ENCODE data around the gene CFAP52.
"Not testable (repeated sequence)": the region's sequence is repeated elsewhere in the genome, so short reads cannot be mapped to it uniquely, and the experiment has no call there.

The CFAP52 gene

DNA sequence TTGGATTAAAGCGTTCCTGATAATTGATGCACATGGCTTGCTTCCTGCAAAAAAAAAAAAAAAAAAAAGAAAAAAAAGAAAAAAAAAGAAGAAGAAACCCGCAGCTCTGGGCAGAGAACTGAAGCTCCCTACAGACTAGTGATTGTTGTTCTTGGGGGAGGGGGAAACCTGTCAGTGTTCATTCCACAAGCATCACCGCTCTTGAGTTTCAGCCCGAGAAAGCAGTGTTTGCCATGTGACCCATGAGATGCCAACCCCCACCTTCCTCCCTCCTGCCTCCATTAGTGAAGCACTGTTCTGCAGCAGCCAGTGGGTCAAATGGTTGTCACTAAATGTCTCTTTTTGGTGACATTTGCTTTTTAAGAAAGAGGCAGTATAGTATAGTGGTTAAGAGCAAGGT lies 70.6 kb downstream of the CFAP52 start:
- DNase-seq = no peak

DNA sequence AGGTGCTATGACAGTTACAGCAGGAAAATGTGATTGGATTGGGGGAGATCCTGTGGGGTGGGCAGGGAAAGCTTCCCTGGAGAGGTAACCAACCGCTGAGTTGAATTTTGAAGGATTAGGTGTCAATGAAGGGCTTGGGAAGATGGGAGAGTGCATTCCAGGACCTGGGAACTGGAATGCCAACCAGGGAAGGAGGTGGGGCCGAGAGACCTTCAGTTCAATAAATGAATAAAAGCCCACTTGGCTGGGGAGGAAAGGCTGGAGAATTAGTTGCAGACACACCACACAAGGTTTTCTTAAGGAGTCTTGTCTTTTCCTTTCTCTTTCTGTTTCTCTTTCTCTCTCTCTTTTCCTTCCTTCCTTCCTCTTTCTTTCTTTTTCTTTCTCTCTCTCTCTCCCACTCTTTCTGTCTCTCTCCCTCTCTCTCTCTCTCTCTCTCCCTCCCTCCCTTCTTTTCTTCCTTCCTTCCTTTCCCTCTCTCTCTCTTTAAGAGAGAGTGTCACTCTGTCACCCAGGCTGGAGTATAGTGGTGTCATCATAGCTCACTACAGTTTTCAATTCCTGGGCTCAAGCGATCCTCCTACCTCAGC lies 72.2 kb downstream of the CFAP52 start:
- DNase-seq = no peak

DNA sequence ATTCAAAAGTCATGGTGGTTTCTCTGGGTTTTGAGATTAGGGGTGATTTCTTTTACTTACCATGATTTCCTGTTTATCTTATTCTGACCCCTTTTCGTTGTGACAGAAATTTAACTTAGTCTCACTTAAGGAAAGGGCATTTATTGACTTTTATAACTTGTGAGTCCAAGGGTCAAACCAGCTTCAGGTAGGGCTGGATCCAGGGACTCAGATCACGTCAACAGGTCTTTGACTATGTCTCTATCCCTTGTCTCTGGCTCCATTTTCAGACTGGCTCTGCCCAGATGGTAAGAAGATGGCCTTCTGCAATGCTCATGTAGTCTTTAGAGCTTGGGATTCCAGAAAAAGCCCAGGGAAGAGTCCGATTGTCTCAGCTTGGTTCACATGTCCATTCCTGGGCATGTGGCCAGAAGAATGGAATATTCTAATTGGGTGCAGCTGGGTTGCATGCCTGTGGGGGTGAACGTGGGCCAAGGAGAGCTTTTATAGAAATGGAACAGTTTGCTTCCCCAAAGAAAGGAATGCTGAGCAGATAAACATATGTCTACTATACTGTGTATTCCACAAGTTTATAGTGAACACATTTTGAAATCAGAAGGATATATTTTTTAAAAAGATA lies 82.3 kb downstream of the CFAP52 start:
- DNase-seq = no peak

DNA sequence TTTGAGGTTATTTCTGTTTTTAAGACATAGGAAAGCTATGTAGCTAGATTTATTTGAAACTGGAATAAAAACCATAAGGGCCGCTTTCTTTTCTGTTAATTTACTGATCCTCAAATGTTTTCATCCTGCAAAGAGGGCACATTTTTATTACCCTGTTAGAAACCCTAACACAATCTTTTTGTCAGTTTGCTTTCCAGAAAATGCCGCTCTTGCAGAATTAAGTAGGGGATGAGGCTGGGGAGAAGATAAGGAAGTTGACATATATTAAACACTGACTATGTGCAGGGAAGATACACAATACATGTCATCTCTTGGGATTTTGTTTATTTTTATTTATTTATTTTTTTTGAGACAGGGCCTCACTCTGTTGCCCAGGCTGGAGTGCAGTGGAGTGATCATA lies 84.6 kb downstream of the CFAP52 start:
- no peak for DNase-seq

DNA sequence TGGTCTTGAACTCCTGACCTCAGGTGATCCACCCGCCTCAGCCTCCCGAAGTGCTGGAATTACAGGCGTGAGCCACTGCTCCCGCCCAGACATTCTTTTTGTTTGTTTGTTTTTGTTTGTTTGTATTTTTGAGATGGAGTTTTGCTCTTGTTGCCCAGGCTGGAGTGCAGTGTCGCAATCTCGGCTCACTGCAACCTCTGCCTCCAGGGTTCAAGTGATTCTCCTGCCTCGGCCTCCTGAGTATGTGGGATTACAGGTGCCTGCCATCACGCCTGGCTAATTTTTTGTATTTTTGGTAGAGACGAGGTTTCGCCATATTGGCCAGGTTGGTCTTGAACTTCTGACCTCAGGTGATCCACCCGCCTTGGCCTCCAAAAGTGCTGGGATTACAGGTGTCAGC lies 87.1 kb downstream of the CFAP52 start:
- DNase-seq = not testable (repeated sequence)

DNA sequence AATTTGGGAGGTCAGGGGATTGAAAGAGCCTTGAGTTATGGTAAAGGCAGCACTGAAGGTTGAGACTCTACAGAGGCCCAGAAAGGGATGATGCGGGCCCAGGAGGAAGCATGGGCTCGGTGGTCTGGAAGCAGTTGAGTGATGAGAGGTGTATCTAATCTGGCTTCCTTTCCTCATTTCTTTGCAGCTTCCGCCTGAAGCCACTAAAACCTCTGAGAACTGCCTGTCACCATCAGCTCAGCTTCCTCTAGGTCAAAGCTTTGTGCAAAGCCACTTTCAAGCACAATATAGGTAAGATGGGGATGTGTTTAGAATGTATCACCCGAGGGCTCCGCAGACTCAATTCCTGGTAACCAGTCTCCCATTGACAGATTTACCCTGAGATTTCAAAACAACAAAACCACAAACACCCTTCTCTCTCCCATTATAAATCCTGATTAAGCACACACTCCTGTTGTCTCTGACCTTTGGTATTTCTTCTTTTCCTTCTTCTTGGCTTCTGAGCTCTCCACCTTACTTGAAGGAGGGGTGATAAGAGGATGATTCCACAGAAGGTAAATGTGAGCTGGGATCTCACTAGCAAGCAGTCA lies 90.1 kb downstream of the CFAP52 start:
- DNase-seq = no peak

DNA sequence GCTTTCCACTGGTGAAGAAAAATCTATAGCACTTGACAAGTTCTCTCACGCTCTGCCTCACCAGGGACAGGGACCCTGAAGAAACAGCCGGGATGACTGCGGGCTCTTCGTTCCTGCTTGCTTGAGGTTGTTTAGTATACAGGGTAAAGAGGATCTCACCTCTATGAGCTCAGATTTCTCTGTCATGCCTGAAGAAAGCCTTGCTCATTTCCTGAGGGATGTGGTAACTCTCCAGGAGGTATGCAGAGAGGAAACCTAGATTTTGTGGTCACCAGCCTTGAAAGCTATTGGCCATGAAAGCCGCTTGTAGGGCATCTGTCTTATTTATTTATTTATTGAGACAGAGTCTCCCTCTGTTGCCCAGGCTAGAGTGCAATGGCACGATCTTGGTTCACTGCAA lies 92.1 kb downstream of the CFAP52 start:
- DNase-seq = no peak

DNA sequence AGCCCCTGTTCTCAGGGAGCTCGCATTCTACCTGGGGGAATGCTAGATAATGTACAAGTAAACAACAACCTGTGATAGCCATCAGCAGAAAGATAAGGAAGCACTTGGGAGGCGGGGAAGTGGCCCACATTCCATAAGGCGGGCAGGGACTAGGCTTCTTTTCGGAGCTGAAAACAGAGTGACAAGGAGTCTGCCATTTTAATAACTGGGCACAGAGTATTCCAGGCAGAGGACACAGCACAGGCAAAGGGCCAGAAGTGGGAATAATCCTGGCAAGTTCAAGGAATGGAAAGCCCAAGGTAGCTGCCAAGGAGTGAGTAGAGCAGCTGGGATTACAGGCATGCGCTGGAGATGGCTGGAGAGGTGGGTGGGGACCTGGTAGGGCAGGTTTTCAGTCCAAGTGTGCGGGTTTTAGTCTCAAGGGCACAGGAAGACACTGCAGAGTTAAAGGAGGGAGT lies 93.1 kb downstream of the CFAP52 start:
- DNase-seq = no peak

DNA sequence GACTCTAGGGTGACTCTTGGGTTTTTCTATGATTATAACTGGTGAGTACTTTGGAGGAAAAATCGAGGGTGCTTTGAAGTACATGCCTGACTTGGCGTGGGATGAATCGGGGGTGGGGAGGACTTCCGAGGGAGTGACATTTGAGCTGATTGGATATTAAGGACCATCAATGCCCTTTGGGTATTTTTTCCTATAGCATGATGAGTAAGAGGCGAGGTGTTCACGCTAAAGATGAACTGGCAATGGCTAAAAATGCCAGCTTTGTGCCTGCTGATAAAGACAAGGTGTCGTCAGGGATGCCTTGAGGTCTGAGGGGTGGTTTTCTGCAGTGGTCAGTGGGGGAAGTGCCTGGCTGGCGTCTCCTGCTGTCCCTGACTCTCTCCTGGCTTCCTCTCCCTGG lies 94.2 kb downstream of the CFAP52 start:
- DNase-seq = no peak

DNA sequence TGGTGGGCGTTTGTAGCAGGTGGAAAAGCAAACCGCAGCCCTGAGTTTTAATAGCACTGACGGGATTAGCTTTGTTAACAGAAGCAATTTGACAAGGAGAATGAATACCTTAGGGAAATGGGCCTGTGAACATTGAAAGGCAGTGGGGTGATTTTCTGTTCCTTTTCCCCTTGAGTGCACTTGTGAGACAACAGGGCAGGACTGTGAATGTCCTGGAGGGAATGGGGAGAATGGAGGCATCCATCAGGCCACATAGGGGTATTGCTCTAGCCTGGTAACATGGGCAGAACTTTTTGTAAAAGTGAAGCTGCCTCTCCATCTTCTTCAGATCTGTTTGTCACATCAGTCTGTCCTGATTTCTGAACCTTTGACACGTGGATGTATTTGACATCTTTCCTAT lies 95.1 kb downstream of the CFAP52 start:
- DNase-seq = no peak

DNA sequence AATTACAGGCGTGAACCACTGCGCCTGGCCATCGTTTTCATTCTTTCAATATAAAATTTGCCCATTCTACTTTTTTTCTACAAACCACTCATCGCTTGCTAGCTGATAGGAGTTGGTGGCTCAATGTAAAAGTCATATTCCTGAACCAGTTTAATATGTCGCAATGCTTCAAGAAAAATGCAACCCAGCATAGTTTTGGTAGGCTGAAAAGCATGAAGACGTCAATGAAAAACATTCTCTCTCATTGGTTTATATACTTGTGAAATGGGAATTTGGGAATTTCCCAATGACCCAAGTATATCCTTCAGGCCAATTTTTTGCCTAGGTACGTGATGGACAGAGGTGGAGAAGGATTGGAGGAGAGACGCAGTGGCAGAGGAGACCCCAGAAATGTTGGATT lies 95.8 kb downstream of the CFAP52 start:
- no peak for DNase-seq

DNA sequence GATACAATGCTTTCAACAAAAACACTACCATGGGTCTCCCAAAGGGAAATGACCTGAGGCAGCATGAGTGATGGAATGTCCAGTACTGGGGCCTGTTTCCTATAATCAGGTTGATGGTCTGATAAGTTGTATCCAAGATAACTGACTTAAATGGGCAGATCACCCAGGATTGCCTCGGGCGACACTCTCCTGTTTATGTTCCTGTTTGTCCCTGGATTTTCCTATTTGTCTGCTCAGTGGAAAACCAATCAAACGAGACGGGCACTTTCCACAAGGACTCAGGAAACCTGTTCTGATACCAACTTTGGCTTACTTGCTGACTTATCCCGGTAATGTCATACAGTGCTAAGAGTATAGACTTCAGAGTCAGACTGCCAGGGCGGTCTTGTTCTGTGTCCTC lies 96.2 kb downstream of the CFAP52 start:
- no peak for DNase-seq

DNA sequence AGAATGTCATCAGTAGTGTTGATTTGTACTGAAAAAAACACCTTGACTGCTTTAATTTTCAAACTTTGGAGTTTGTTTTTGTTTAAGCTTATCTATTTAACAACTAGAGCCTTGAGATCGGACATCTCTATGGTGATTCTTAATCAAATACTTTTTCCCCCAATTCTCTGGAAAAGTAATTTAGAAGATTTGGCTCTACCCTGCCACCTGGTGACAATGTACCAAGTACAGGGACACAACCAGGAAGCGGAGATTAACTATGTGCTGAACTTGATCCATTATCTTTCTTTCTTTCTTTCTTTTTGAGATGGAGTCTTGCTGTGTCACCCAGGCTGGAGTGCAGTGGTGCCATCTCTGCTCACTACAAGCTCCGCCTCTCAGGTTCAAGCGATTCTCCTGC lies 99.6 kb downstream of the CFAP52 start:
- no peak for DNase-seq

DNA sequence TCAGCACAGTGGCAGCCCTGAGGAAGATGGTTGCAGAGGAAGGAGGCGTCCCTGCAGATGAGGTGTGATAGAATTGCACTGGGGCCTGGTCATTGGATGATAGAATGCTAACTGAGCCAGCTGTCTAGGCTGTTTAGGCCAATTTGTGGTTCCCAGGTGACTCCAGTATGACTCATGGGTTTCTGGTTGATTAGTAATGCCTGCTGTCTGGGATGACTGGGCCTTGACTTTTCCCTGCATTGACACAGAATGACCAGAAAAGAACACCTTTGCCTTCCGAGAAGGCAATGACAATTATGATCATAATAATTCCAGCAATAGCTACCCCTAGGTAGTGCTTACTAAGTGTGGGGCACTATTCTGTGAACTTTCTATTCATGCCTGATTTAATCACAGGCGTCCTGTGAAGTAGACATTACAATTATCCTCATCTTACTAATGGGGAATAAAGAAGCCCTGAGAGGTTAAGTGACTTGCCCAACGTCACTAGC lies 100.4 kb downstream of the CFAP52 start:
- no peak for DNase-seq

DNA sequence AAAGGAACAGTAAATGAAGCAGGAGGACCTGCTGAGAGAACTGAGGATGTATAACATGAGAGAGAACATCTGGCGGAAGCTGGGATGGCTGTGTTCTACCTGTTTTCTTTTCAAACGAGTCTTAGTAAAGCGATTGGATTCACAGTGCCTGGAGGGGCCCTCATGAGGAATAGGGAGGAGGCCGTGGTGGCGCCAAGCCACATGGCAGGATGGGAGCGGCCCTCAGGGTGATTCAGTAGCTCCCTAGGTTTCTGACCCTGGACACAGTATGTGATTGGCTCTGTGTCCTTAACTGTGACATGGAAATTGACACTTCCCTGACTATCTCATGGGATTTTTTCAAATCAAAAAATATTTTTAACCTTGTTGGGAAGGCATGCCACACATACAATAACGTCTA lies 101.0 kb downstream of the CFAP52 start:
- DNase-seq = no peak

DNA sequence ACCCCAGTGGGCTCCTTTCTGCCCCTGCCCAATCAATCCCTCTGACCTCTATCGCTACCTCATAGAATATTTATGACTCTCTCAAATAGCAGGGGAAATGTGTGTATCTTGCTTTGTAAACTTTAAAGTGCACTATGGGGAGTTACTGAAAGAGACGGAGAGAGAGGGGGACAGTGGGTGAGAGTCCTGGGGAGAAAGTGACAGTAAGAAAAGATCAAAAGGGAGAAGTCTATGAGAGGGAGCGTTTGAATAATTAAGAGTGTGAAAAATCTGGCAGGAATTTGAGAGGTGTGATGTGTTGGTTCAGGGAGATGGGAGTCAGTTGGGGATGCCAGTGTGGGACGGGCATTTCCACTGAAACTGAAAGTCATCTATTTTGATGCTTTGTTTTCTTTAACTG lies 101.5 kb downstream of the CFAP52 start:
- DNase-seq = no peak

DNA sequence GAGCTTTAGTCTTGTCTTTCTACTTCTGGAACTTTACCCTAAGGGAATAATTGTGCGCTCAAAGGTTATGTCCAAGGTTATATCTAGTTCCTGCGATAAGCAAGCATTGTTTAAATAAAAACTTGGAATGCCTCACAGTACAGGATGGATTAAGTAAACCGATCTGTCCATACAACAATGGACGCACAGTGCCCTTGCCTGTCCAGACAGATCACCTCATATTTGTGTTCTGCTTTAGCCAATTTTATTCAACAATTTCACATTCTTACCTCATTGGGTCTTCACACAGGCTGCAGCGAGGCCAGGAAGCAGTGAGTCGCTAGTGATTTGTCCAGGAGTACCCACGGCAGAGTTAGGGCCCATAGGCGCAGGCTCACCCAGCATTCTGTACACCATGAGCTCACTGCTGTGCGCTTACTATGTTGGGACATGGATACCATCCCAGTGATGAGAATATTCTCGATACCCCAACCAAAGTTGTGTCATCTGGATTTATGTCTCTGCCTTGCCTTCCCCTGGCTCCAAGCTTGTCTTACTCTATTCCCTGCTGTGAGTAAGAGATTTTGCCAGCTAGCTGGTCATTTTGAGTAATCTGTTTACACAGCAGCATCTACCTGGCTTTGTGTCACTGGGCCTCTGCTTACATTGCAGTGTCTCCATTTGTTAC lies 108.6 kb downstream of the CFAP52 start:
- DNase-seq = no peak
